HG03432 (cell line): Measurements from ENCODE around the gene PEX14.

Source experiments
- ATAC-seq: cut with Tn5 transposase; IDR thresholded peaks from one replicate; pipeline ENCODE4 v1.9.1; 2021; ENCODE audit warnings: mild to moderate bottlenecking, moderate library complexity; ENCODE audit not compliant: unreplicated experiment

PEX14 gene

GRCh38 chr1:10674700-10675609 is 200.2 kb downstream of the PEX14 start:
- ATAC-seq, result no peak

DNA sequence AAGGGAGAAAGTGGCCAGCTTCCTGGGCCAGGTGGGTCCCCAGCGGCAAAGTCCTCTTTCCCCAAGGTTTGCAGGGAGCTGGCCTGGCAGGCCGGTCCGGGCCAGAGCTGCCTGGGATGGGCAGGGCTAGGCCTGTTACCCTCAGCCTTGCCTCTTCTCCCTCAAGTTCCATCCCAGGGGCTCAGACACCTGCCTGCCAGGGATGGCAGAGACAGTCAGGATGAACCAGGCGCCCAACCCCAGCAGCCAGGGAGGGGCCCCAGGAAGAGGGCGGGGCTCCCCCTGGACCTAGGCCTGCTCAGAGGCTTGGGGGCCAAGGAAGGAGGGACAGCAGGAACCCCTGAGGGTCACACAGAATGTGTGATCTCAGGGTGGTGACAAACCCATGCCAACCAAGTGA is 201.1 kb downstream of the PEX14 start:
- no peak for ATAC-seq

GRCh38 chr1:10676963-10677362 is 202.2 kb downstream of the PEX14 start:
- ATAC-seq, result no peak

DNA sequence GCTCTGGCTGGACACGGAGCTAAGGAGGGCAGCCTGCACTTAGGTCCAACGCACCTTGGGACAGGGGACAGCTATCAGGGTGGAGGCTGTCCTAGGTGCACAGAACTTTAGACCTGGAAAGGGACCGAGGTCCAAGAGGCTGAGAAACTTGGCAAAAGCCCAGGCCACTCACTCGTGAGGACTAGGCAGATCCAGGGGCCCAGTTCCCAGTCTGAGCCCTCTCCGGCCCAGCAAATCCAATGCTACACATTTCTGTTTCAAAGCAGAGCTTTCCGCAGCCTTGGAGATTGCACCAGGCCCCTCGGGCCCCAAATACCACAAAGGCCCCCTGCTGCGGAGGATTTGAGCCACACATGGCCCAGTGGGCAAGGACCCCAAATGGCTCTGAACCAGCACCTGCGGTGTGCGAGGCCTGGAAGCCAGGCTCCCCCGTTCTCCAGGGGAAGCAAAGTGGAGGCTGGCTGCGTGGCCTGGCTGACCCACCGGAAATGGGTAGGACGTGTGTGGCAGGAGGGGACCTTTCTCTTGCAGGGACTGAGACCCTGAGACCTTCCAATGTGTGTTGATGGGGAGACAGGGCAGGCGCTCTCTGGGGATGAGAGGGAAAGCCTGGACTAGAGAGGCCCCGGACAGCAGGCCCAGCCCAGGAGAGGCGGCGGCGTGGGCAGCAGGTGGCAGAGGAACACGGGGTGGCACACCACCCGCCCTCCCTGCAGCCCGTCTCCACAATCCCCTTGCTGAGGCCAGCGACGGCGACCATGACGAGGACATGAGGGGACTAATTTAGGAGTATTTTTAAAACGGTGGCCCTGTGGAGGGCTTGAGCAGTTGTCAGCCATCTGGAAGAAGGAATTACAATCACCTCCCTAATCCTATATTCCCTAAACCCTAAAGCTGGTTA is 203.0 kb downstream of the PEX14 start:
- ATAC-seq, result no peak

DNA sequence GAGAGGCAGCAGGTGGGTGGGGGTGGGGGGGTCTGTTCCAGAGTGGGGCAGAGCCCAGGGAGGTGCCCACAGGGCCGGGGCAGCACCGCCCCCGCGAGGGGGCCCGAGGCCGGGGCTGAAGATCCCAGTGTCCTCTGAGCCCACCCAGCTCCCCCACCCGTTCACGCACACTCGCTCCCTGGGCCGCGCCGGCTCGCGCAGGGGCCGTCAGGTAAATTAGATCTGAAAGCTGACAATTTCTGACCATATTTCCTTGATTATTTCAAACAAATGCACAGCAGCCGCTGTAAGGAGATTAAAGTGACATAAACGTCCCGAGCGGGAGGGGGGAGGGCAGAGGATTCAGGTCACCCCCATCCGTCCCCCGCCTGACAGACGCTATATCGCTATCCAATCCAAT is 203.7 kb downstream of the PEX14 start:
- no peak for ATAC-seq

DNA sequence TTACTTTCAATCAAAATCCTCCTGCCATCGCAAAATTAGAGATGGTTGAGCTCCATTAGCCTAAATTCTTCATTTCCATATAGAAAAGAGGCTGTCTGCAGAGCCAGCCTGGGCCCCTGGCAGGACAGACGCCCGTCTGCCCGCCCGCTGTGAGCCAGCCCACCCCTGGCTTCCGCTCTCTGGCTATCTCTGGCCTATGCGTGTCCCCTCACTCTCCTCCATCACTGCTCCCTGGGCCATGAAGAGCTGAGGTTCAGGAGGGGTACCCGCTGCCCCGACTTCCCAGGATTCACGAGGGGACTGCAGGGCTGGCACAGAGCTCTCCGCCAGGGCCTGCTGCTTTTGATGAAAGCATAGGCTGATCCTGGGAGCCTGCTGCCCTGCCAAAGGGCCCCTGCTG is 204.1 kb downstream of the PEX14 start:
- no peak for ATAC-seq

DNA sequence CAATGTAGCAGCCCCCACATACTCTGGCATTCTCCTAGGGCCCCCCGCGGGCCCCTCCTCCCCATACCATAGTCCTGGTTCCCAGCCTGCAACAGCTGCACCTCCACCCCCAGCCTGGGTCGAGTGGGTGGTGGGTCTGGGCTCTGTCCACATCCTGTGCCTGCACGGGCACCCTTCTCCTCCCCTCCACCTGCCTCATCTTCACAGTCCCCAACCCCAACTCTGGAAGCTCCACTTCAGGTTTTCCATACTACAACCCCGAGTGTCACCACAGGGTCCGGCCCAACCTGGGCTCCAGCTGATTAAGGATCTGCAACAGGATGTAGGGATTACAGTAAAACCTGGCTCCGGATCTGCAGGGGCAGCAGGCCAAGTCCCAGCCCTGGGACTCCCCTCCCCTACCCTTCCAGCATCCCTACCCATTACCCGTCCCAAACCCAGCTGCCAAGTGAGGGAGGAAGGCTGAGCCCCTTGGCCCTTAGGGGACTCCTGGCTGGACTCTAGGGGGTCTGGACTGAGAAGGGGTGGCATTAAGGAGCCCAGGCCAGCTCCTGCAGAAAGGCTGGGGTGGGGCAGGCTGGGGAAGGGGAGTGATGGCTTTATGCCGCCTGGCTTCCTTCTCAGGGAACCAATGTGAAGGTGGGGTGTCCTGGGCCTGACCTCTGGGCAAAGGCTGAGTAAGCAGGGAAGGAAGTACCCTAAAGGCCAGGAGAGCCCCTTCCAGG is 204.9 kb downstream of the PEX14 start:
- ATAC-seq, result no peak
